Keratinocyte (primary cell): ENCODE data around the gene KLHL15. TPM values are rescaled to one million over a fixed set of nuclear protein-coding genes. Genes with fewer than 3 reads are reported as not detected.

Experiments used
- DNase-seq: peaks from one replicate; pipeline ENCODE4 v3.0.0-alpha.2; 2011; ENCODE audit warnings: low read depth, missing footprints, low spot score
- FAIRE-seq: peaks from 2 replicates; lab custom pipeline; 2011; peaks lifted over from hg19 to GRCh38; lab: Jason Lieb, UNC
- H2AFZ ChIP-seq: 2 replicates; pipeline ENCODE4 v1.6.0; 2012; ENCODE audit warnings: low read length, control low read depth, inconsistent platforms; ENCODE audit not compliant: control insufficient read depth
- H3K27ac ChIP-seq: 2 replicates; pipeline ENCODE4 v1.5.1; 2011; ENCODE audit warnings: low read length; ENCODE audit not compliant: control insufficient read depth, insufficient read depth
- H3K27me3 ChIP-seq: 3 replicates; pipeline ENCODE4 v1.6.0; 2011; ENCODE audit warnings: low read length; ENCODE audit not compliant: control insufficient read depth, insufficient read depth; ENCODE audit errors: extremely low read depth
- H3K36me3 ChIP-seq, 2 experiments: 2 replicates in 1 of 2; 3 replicates in 1 of 2; pipeline ENCODE4 v1.5.1; 2011; ENCODE audit warnings: low read length in 2 of 2, mild to moderate bottlenecking in 1 of 2; ENCODE audit not compliant: control insufficient read depth in 2 of 2, insufficient read depth in 2 of 2; ENCODE audit errors: extremely low read depth in 1 of 2
- H3K4me1 ChIP-seq: 3 replicates; pipeline ENCODE4 v1.5.1; 2011; ENCODE audit warnings: low read length; ENCODE audit not compliant: control insufficient read depth, insufficient read depth; ENCODE audit errors: extremely low read depth
- H3K4me2 ChIP-seq: 3 replicates; pipeline ENCODE4 v1.6.0; 2011; ENCODE audit warnings: low read depth, low read length; ENCODE audit not compliant: control insufficient read depth, insufficient read depth; ENCODE audit errors: extremely low read depth
- H3K4me3 ChIP-seq, 3 experiments: fragments of 200-600 bp in 1 of 3; sonication (generic) in 1 of 3; 2 replicates in 2 of 3; 3 replicates in 1 of 3; pipeline ENCODE4 v1.5.1; 2011 to 2016; ENCODE audit warnings: low read length in 3 of 3, mild to moderate bottlenecking in 3 of 3, control low read depth in 2 of 3, inconsistent platforms in 1 of 3, low read depth in 1 of 3, mixed read lengths in 1 of 3, mixed run types in 1 of 3, moderate library complexity in 1 of 3; ENCODE audit not compliant: control insufficient read depth in 2 of 3, insufficient read depth in 2 of 3; ENCODE audit errors: extremely low read depth in 1 of 3
- H3K79me2 ChIP-seq: 2 replicates; pipeline ENCODE4 v1.6.0; 2012; ENCODE audit warnings: low read length; ENCODE audit not compliant: control insufficient read depth, insufficient read depth
- H3K9ac ChIP-seq: 3 replicates; pipeline ENCODE4 v1.6.0; 2011; ENCODE audit warnings: low read length; ENCODE audit not compliant: control insufficient read depth, insufficient read depth; ENCODE audit errors: extremely low read depth
- H3K9me1 ChIP-seq: 3 replicates; pipeline ENCODE4 v1.6.0; 2011; ENCODE audit warnings: low read length; ENCODE audit not compliant: control insufficient read depth, insufficient read depth; ENCODE audit errors: extremely low read depth
- H3K9me3 ChIP-seq: 2 replicates; pipeline ENCODE4 v1.5.1; 2012; ENCODE audit warnings: low read depth, low read length; ENCODE audit not compliant: control insufficient read depth
- H4K20me1 ChIP-seq: 3 replicates; pipeline ENCODE4 v1.6.0; 2011; ENCODE audit warnings: low read length; ENCODE audit not compliant: control insufficient read depth, insufficient read depth; ENCODE audit errors: extremely low read depth
- CTCF ChIP-seq, 3 experiments: IDR thresholded peaks in 1 of 3; conservative IDR thresholded peaks in 1 of 3; optimal IDR thresholded peaks in 1 of 3; 2 replicates in 2 of 3; 3 replicates in 1 of 3; pipeline versions ENCODE3 to v1.5.1; 2011; ENCODE audit warnings: low read length in 3 of 3, mild to moderate bottlenecking in 3 of 3, moderate library complexity in 2 of 3, control low read depth in 1 of 3, inconsistent platforms in 1 of 3; ENCODE audit not compliant: insufficient read depth in 2 of 3; ENCODE audit errors: extremely low read depth in 1 of 3
- EZH2 ChIP-seq: IDR thresholded peaks from one replicate; pipeline ENCODE4 v1.6.1; 2012; ENCODE audit warnings: inconsistent platforms, mild to moderate bottlenecking, low read length, moderate library complexity
- dilution Hi-C: fragments of 300-500 bp; cut with MboI; formaldehyde crosslinking; loops from one replicate; pipeline ENCODE4 v1.7.0; 2020; ENCODE audit warnings: low sequenced_read_pairs; ENCODE audit not compliant: extremely low pct_ligation_motif_present
- polyA plus RNA-seq, 5 experiments: library from polyadenylated mRNA; depleted of rRNA in 3 of 5; stranded (reverse) in 3 of 5; stranded (forward) in 1 of 5; unstranded in 1 of 5; fragments of >200 nt; gene quantifications; 1 replicate in 1 of 5; 2 replicates in 3 of 5; 3 replicates in 1 of 5; pipeline versions ENCODE4 v1.2.1 to v1.2.3, GENCODE V29; 2011 to 2012; ENCODE audit warnings: missing spikeins in 2 of 5, low read depth in 1 of 5, low replicate concordance in 1 of 5

KLHL15 gene
- polyA plus RNA-seq, 1 donor (not counting 4 experiments of a cell fraction or from before 2014, with no cell fraction given), result 3.4 TPM

GRCh38 chrX:24005028-24005427, 22.0 kb downstream of the KLHL15 start:
- dilution Hi-C loops, result no loop called here

GRCh38 chrX:24002792-24003191, 24.2 kb downstream of the KLHL15 start:
- H3K36me3 ChIP-seq, result peaks cover 0 to 3% of the 10 kb centered on the region in 2 experiments
- no peaks in the 10 kb centered on the region for H3K9me1 ChIP-seq
- no peak overlapping the region for H3K27ac ChIP-seq
- H3K4me1 ChIP-seq, result no peaks in the 10 kb centered on the region
- TF ChIP-seq EZH2 (no peak), CTCF (optimal IDR thresholded peaks at IDR 0.05 in 1 of 3, IDR thresholded peaks at IDR 0.05 in 1 of 3, conservative IDR thresholded peaks at IDR 0.05 in 1 of 3; ENCODE audit: extremely low read depth in 1 of 3, insufficient read depth in 2 of 3, low read length in 3 of 3) (no peak)
- H3K4me2 ChIP-seq, result no peak overlapping the region
- no peak overlapping the region for H3K4me3 ChIP-seq
- no peak overlapping the region for H3K9ac ChIP-seq
- no peaks in the 10 kb centered on the region for H3K9me3 ChIP-seq
- no peaks in the 10 kb centered on the region for H3K79me2 ChIP-seq
- no peak for FAIRE-seq
- no peak overlapping the region for H2AFZ ChIP-seq
- dilution Hi-C loops, result no loop called here
- DNase-seq, result no peak
- H3K27me3 ChIP-seq, result no peaks in the 10 kb centered on the region
- no peaks in the 10 kb centered on the region for H4K20me1 ChIP-seq

More at GRCh38 chrX:24005028-24005427, 22.0 kb downstream of the KLHL15 start:
- H3K9ac ChIP-seq, result no peak overlapping the region
- no peaks in the 10 kb centered on the region for H3K4me1 ChIP-seq
- no peaks in the 10 kb centered on the region for H3K27me3 ChIP-seq
- TF ChIP-seq EZH2, result no peak
- TF ChIP-seq CTCF (optimal IDR thresholded peaks at IDR 0.05 in 1 of 3, IDR thresholded peaks at IDR 0.05 in 1 of 3, conservative IDR thresholded peaks at IDR 0.05 in 1 of 3; ENCODE audit: extremely low read depth in 1 of 3, insufficient read depth in 2 of 3, low read length in 3 of 3), result no peak
- H3K36me3 ChIP-seq, result peaks cover 0 to 3% of the 10 kb centered on the region in 2 experiments
- no peak for DNase-seq
- no peaks in the 10 kb centered on the region for H3K9me1 ChIP-seq
- no peaks in the 10 kb centered on the region for H4K20me1 ChIP-seq
- no peaks in the 10 kb centered on the region for H3K9me3 ChIP-seq
- no peak overlapping the region for H3K4me3 ChIP-seq
- no peak for FAIRE-seq
- H3K4me2 ChIP-seq, result no peak overlapping the region
- no peak overlapping the region for H2AFZ ChIP-seq
- no peak overlapping the region for H3K27ac ChIP-seq
- no peaks in the 10 kb centered on the region for H3K79me2 ChIP-seq
